HepG2 (cell line): ENCODE measurements around the gene CFAP54. TPM values are rescaled to one million over a fixed set of nuclear protein-coding genes. Genes with fewer than 3 reads are reported as not detected.
A peak's percentile ranks its signal among the peaks of the same experiment; 100 is the strongest.

Experiments used
- HOXD1 ChIP-seq: sonication (generic); formaldehyde crosslinking; IDR thresholded peaks from 2 replicates; pipeline ENCODE4 v1.5.0; 2020; ENCODE audit warnings: missing genetic modification reagents
- TBP ChIP-seq: sonication (generic); formaldehyde crosslinking; IDR thresholded peaks from 2 replicates; pipeline ENCODE4 v1.5.0; 2020; ENCODE audit warnings: missing genetic modification reagents
- ZNF143 ChIP-seq: sonication (generic); formaldehyde crosslinking; IDR thresholded peaks from 2 replicates; pipeline ENCODE4 v1.4.0; 2020; ENCODE audit warnings: missing genetic modification reagents
- ZNF225 ChIP-seq: sonication (generic); formaldehyde crosslinking; IDR thresholded peaks from 2 replicates; pipeline ENCODE4 v1.4.0; 2020; ENCODE audit warnings: mild to moderate bottlenecking, missing genetic modification reagents
- ZNF232 ChIP-seq: sonication (generic); formaldehyde crosslinking; IDR thresholded peaks from 2 replicates; pipeline ENCODE4 v1.4.0; 2020; ENCODE audit warnings: missing genetic modification reagents, borderline replicate concordance
- ZNF256 ChIP-seq: sonication (generic); formaldehyde crosslinking; conservative IDR thresholded peaks from 2 replicates; pipeline ENCODE4 v1.4.0; 2020; ENCODE audit warnings: missing genetic modification reagents
- ZNF510 ChIP-seq: sonication (generic); formaldehyde crosslinking; IDR thresholded peaks from 2 replicates; pipeline ENCODE4 v1.4.0; 2020; ENCODE audit warnings: low read depth, mild to moderate bottlenecking, missing genetic modification reagents
- ZNF713 ChIP-seq: sonication (generic); formaldehyde crosslinking; IDR thresholded peaks from 2 replicates; pipeline ENCODE4 v1.4.0; 2020; ENCODE audit warnings: mild to moderate bottlenecking, missing genetic modification reagents
- polyA plus RNA-seq, 8 experiments: library from polyadenylated mRNA; depleted of rRNA in 3 of 8; stranded (reverse) in 7 of 8; unstranded in 1 of 8; fragments of >200 nt; fragmentation: Illumina TruSeq in 4 of 8; extraction: Trizol in 4 of 8; gene quantifications; 2 replicates each; pipeline versions ENCODE4 v1.2.1 to v1.2.3, GENCODE V29; 2011 to 2016; ENCODE audit warnings: low read depth in 4 of 8, missing spikeins in 1 of 8, mixed read lengths in 1 of 8; ENCODE audit not compliant: insufficient read depth in 1 of 8
- total RNA-seq, 5 experiments: library from RNA; depleted of rRNA; stranded (reverse); fragments of >200 nt; fragmentation: Illumina TruSeq; extraction: Trizol; gene quantifications; 2 replicates each; pipeline ENCODE4 v1.2.3, GENCODE V29; 2016; ENCODE audit warnings: low read depth in 1 of 5
- TF ChIP-seq, protein P1 (sequence below): sonication (generic); formaldehyde crosslinking; IDR thresholded peaks from 2 replicates; pipeline ENCODE4 v1.4.0; 2020; ENCODE audit warnings: low read depth, mild to moderate bottlenecking, missing genetic modification reagents
- TF ChIP-seq, protein P2 (sequence below): sonication (generic); formaldehyde crosslinking; IDR thresholded peaks from 2 replicates; pipeline ENCODE4 v1.4.0; 2020; ENCODE audit warnings: missing genetic modification reagents
- TF ChIP-seq, protein P3 (sequence below): IDR thresholded peaks from 2 replicates; pipeline ENCODE4 v1.4.0; 2020; ENCODE audit warnings: mild to moderate bottlenecking, missing genetic modification reagents
- TF ChIP-seq, protein P4 (sequence below), 2 experiments: sonication (generic) in 1 of 2; formaldehyde crosslinking in 1 of 2; IDR thresholded peaks; 2 replicates each; pipeline versions ENCODE4 v1.4.0 to v1.6.1; 2018 to 2020; ENCODE audit warnings: missing genetic modification reagents in 2 of 2, borderline replicate concordance in 1 of 2, low read depth in 1 of 2, mild to moderate bottlenecking in 1 of 2, missing biosample characterization in 1 of 2

Gene CFAP54
- total and polyA plus RNA-seq, 2 of the 13 experiments (the other 11 are each of a cell fraction or from before 2014, with no cell fraction given), result not detected

DNA sequence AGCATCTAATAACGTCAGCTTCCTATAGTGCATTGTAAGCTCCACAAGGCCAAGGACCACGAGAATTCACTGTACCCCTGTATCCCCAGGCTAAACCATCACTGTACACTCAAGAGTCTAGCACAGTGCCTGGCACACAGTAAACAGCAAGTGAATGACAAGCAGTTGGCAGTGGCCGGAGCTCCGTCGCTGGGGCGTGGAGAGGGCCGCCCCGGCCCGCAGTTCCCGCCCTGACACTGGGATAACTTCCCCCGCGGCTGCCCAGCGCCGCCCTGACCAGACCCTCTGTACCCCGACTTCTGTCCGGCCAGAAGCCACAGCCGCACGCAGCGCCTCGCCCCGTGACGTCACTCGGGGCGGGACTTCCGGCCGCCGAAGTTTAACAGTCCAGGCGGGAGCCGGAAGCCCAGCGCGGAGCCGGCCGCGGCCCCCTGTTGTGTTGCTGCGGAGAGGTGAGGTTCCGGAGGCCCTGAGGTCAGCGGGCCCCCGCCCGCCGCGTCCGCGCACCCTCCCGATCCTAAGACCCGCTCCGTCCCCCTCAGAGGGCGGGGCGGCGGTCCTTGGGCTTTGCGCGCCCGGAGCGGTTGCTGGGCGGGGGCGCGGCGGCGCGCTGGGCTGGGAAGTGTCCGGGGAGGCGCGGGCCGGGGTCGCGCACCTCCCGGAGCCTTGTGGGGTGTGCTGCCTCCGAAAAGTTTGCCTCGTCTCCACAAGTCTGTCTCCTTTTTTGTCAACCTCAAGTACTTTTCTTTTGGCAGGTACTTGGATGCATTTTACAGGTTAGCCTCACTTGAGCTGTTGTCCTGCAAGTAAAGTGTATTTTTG, 417.7 kb downstream of the CFAP54 start, which contains the start of gene NEDD1 (continued):
- TF ChIP-seq, protein P1, sequence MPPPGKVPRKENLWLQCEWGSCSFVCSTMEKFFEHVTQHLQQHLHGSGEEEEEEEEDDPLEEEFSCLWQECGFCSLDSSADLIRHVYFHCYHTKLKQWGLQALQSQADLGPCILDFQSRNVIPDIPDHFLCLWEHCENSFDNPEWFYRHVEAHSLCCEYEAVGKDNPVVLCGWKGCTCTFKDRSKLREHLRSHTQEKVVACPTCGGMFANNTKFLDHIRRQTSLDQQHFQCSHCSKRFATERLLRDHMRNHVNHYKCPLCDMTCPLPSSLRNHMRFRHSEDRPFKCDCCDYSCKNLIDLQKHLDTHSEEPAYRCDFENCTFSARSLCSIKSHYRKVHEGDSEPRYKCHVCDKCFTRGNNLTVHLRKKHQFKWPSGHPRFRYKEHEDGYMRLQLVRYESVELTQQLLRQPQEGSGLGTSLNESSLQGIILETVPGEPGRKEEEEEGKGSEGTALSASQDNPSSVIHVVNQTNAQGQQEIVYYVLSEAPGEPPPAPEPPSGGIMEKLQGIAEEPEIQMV (CRISPR knock-in tag), result peak; percentile 85
- no peak for TF ChIP-seq TBP
- TF ChIP-seq ZNF143 (CRISPR knock-in tag), result no peak
- TF ChIP-seq ZNF713, result no peak
- TF ChIP-seq, protein P2, sequence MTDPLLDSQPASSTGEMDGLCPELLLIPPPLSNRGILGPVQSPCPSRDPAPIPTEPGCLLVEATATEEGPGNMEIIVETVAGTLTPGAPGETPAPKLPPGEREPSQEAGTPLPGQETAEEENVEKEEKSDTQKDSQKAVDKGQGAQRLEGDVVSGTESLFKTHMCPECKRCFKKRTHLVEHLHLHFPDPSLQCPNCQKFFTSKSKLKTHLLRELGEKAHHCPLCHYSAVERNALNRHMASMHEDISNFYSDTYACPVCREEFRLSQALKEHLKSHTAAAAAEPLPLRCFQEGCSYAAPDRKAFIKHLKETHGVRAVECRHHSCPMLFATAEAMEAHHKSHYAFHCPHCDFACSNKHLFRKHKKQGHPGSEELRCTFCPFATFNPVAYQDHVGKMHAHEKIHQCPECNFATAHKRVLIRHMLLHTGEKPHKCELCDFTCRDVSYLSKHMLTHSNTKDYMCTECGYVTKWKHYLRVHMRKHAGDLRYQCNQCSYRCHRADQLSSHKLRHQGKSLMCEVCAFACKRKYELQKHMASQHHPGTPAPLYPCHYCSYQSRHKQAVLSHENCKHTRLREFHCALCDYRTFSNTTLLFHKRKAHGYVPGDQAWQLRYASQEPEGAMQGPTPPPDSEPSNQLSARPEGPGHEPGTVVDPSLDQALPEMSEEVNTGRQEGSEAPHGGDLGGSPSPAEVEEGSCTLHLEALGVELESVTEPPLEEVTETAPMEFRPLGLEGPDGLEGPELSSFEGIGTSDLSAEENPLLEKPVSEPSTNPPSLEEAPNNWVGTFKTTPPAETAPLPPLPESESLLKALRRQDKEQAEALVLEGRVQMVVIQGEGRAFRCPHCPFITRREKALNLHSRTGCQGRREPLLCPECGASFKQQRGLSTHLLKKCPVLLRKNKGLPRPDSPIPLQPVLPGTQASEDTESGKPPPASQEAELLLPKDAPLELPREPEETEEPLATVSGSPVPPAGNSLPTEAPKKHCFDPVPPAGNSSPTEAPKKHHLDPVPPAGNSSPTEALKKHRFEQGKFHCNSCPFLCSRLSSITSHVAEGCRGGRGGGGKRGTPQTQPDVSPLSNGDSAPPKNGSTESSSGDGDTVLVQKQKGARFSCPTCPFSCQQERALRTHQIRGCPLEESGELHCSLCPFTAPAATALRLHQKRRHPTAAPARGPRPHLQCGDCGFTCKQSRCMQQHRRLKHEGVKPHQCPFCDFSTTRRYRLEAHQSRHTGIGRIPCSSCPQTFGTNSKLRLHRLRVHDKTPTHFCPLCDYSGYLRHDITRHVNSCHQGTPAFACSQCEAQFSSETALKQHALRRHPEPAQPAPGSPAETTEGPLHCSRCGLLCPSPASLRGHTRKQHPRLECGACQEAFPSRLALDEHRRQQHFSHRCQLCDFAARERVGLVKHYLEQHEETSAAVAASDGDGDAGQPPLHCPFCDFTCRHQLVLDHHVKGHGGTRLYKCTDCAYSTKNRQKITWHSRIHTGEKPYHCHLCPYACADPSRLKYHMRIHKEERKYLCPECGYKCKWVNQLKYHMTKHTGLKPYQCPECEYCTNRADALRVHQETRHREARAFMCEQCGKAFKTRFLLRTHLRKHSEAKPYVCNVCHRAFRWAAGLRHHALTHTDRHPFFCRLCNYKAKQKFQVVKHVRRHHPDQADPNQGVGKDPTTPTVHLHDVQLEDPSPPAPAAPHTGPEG (CRISPR knock-in tag), result no peak
- TF ChIP-seq ZNF225 (CRISPR knock-in tag), result 0 out of 2 replicates have a peak, but pooled peaks have one; percentile 21
- TF ChIP-seq, protein P3, sequence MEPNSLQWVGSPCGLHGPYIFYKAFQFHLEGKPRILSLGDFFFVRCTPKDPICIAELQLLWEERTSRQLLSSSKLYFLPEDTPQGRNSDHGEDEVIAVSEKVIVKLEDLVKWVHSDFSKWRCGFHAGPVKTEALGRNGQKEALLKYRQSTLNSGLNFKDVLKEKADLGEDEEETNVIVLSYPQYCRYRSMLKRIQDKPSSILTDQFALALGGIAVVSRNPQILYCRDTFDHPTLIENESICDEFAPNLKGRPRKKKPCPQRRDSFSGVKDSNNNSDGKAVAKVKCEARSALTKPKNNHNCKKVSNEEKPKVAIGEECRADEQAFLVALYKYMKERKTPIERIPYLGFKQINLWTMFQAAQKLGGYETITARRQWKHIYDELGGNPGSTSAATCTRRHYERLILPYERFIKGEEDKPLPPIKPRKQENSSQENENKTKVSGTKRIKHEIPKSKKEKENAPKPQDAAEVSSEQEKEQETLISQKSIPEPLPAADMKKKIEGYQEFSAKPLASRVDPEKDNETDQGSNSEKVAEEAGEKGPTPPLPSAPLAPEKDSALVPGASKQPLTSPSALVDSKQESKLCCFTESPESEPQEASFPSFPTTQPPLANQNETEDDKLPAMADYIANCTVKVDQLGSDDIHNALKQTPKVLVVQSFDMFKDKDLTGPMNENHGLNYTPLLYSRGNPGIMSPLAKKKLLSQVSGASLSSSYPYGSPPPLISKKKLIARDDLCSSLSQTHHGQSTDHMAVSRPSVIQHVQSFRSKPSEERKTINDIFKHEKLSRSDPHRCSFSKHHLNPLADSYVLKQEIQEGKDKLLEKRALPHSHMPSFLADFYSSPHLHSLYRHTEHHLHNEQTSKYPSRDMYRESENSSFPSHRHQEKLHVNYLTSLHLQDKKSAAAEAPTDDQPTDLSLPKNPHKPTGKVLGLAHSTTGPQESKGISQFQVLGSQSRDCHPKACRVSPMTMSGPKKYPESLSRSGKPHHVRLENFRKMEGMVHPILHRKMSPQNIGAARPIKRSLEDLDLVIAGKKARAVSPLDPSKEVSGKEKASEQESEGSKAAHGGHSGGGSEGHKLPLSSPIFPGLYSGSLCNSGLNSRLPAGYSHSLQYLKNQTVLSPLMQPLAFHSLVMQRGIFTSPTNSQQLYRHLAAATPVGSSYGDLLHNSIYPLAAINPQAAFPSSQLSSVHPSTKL, result peak; percentile 54; the same call in 1 of the 2 replicates
- peak; percentile 78; the same call in 1 of the 2 replicates for TF ChIP-seq HOXD1 (CRISPR knock-in tag)
- TF ChIP-seq ZNF510 (CRISPR knock-in tag), result no peak
- TF ChIP-seq ZNF232, result peak; percentile 62; the same call in 1 of the 2 replicates
- TF ChIP-seq, protein P4, sequence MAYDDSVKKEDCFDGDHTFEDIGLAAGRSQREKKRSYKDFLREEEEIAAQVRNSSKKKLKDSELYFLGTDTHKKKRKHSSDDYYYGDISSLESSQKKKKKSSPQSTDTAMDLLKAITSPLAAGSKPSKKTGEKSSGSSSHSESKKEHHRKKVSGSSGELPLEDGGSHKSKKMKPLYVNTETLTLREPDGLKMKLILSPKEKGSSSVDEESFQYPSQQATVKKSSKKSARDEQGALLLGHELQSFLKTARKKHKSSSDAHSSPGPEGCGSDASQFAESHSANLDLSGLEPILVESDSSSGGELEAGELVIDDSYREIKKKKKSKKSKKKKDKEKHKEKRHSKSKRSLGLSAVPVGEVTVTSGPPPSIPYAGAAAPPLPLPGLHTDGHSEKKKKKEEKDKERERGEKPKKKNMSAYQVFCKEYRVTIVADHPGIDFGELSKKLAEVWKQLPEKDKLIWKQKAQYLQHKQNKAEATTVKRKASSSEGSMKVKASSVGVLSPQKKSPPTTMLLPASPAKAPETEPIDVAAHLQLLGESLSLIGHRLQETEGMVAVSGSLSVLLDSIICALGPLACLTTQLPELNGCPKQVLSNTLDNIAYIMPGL (CRISPR knock-in tag; IDR thresholded peaks at IDR 0.05; ENCODE audit: borderline replicate concordance in 1 of 2, low read depth in 1 of 2), result peak; percentile 64 to 67; a peak in 3 of 4 replicates
- TF ChIP-seq ZNF256 (CRISPR knock-in tag), result no peak
